Right forelimb (tissue), 1 donor: Measurements from ENCODE around the gene TEAD3.

ENCODE experiments used
- DNase-seq: peaks from one replicate; pipeline ENCODE4 v3.0.0-alpha.2; 2018

TEAD3 gene

GRCh38 chr6:35512006-35512405, 15.1 kb upstream of the TEAD3 start:
- no peak for DNase-seq

- no peak for DNase-seq
These were observed 14.7 kb upstream of the TEAD3 start for GRCh38 chr6:35511562-35511941.

- DNase-seq, result no peak
These were observed 14.2 kb upstream of the TEAD3 start for GRCh38 chr6:35510916-35511561.

GRCh38 chr6:35508542-35508941, 11.7 kb upstream of the TEAD3 start:
- DNase-seq, result no peak

GRCh38 chr6:35508027-35508426, 11.1 kb upstream of the TEAD3 start:
- no peak for DNase-seq

GRCh38 chr6:35507221-35507620, 10.3 kb upstream of the TEAD3 start:
- no peak for DNase-seq

- DNase-seq, result no peak
These were observed 9.7 kb upstream of the TEAD3 start for GRCh38 chr6:35506536-35506935.

- DNase-seq, result no peak
These were observed 9.1 kb upstream of the TEAD3 start for GRCh38 chr6:35505999-35506412.

- no peak for DNase-seq
These were observed 6.7 kb upstream of the TEAD3 start for GRCh38 chr6:35503534-35503933.

- no peak for DNase-seq
These were observed 4.9 kb upstream of the TEAD3 start for GRCh38 chr6:35501784-35502183.

GRCh38 chr6:35500782-35501181, 3.9 kb upstream of the TEAD3 start:
- DNase-seq, result no peak

- DNase-seq, result no peak
These were observed 2.5 kb upstream of the TEAD3 start for GRCh38 chr6:35499372-35499771.

GRCh38 chr6:35498422-35499067, 1.7 kb upstream of the TEAD3 start:
- DNase-seq, result no peak

- DNase-seq, result peak; percentile 89
These were observed 917 bp upstream of the TEAD3 start for GRCh38 chr6:35497571-35498421.

GRCh38 chr6:35496036-35496840, 641 bp downstream of the TEAD3 start:
- peak; percentile 87 for DNase-seq

- no peak for DNase-seq
These were observed 1.4 kb downstream of the TEAD3 start for GRCh38 chr6:35495258-35496035.

- DNase-seq, result no peak
These were observed 2.7 kb downstream of the TEAD3 start for GRCh38 chr6:35494161-35494563.

- DNase-seq, result no peak
These were observed 3.4 kb downstream of the TEAD3 start for GRCh38 chr6:35493307-35493983.

- no peak for DNase-seq
These were observed 4.0 kb downstream of the TEAD3 start for GRCh38 chr6:35492974-35493284.

GRCh38 chr6:35492258-35492973, 4.5 kb downstream of the TEAD3 start:
- DNase-seq, result peak; percentile 72
